Trophoblast cell (in vitro differentiated cells and primary cell): ENCODE data around the gene NCAN.

Source experiments
- DNase-seq, 2 donors: peaks; one replicate each; pipeline ENCODE4 v3.0.0-alpha.2; 2016
- H2AFZ ChIP-seq: 2 replicates; pipeline ENCODE4 v1.6.1; 2013; ENCODE audit warnings: low read length, moderate library complexity, mild to moderate bottlenecking; ENCODE audit not compliant: insufficient read depth, poor library complexity
- H2AK5ac ChIP-seq: 2 replicates; pipeline ENCODE4 v1.6.1; 2013; ENCODE audit warnings: mild to moderate bottlenecking, low read length
- H2BK120ac ChIP-seq: 2 replicates; pipeline ENCODE4 v1.6.1; 2013; ENCODE audit warnings: low read length, mild to moderate bottlenecking, moderate library complexity; ENCODE audit not compliant: insufficient read depth, poor library complexity
- H2BK12ac ChIP-seq: 2 replicates; pipeline ENCODE4 v1.6.1; 2013; ENCODE audit warnings: mild to moderate bottlenecking, low read length, moderate library complexity
- H2BK5ac ChIP-seq: 2 replicates; pipeline ENCODE4 v1.6.1; 2013; ENCODE audit warnings: low read length, low read depth, moderate library complexity, mild to moderate bottlenecking; ENCODE audit not compliant: poor library complexity
- H3K14ac ChIP-seq: 2 replicates; pipeline ENCODE4 v1.6.1; 2013; ENCODE audit warnings: mild to moderate bottlenecking, low read length
- H3K18ac ChIP-seq: 2 replicates; pipeline ENCODE4 v1.6.1; 2013; ENCODE audit warnings: mild to moderate bottlenecking, low read length
- H3K23ac ChIP-seq: 2 replicates; pipeline ENCODE4 v1.6.1; 2013; ENCODE audit warnings: low read length
- H3K27ac ChIP-seq: 2 replicates; pipeline ENCODE4 v1.5.1; 2013; ENCODE audit warnings: low read depth, mild to moderate bottlenecking, inconsistent platforms, low read length, moderate library complexity
- H3K27me3 ChIP-seq: 2 replicates; pipeline ENCODE4 v1.6.1; 2013; ENCODE audit warnings: inconsistent platforms, mild to moderate bottlenecking, low read length, moderate library complexity; ENCODE audit not compliant: insufficient read depth
- H3K36me3 ChIP-seq, 2 experiments: 1 replicate in 1 of 2; 2 replicates in 1 of 2; pipeline ENCODE4 v1.6.1; 2013; ENCODE audit warnings: low read length in 2 of 2, mild to moderate bottlenecking in 2 of 2, moderate library complexity in 1 of 2; ENCODE audit not compliant: insufficient read depth in 2 of 2, control insufficient read depth in 1 of 2
- H3K4ac ChIP-seq: 2 replicates; pipeline ENCODE4 v1.6.1; 2013; ENCODE audit warnings: low read depth, mild to moderate bottlenecking, low read length, moderate library complexity
- H3K4me1 ChIP-seq, 2 experiments: 1 replicate in 1 of 2; 2 replicates in 1 of 2; pipeline ENCODE4 v1.6.1; 2013; ENCODE audit warnings: low read length in 2 of 2, mild to moderate bottlenecking in 2 of 2, moderate library complexity in 1 of 2; ENCODE audit not compliant: insufficient read depth in 2 of 2, control insufficient read depth in 1 of 2
- H3K4me2 ChIP-seq: 2 replicates; pipeline ENCODE4 v1.6.1; 2013; ENCODE audit warnings: inconsistent platforms, mild to moderate bottlenecking, low read length, moderate library complexity
- H3K4me3 ChIP-seq: 2 replicates; pipeline ENCODE4 v1.5.1; 2013; ENCODE audit warnings: mild to moderate bottlenecking, low read depth, low read length, inconsistent platforms
- H3K79me1 ChIP-seq: one replicate; pipeline ENCODE4 v1.6.1; 2013; ENCODE audit warnings: low read length
- H3K79me2 ChIP-seq: 2 replicates; pipeline ENCODE4 v1.6.1; 2013; ENCODE audit warnings: low read length, mild to moderate bottlenecking; ENCODE audit not compliant: control insufficient read depth, insufficient read depth, poor library complexity
- H3K9ac ChIP-seq: 2 replicates; pipeline ENCODE4 v1.6.1; 2013; ENCODE audit warnings: mild to moderate bottlenecking, low read length
- H3K9me3 ChIP-seq: 2 replicates; pipeline ENCODE4 v1.6.1; 2013; ENCODE audit warnings: low read depth, mild to moderate bottlenecking, control low read depth, inconsistent platforms, low read length; ENCODE audit not compliant: insufficient read depth
- H4K12ac ChIP-seq: 2 replicates; pipeline ENCODE4 v1.6.1; 2013; ENCODE audit warnings: low read depth, mild to moderate bottlenecking, low read length, moderate library complexity
- H4K8ac ChIP-seq: 2 replicates; pipeline ENCODE4 v1.6.1; 2013; ENCODE audit warnings: low read depth, mild to moderate bottlenecking, low read length, moderate library complexity
- H4K91ac ChIP-seq: one replicate; pipeline ENCODE4 v1.6.1; 2013; ENCODE audit warnings: low read depth, mild to moderate bottlenecking, low read length, moderate library complexity
- WGBS: extraction: QIAGEN DNeasy Blood & Tissue Kit; methylation state at CpG from one replicate; pipeline ENCODE4 v1.1.7; 2013; ENCODE audit warnings: missing lambda C conversion rate; ENCODE audit not compliant: insufficient read length, insufficient coverage; ENCODE audit errors: extremely low coverage; 5-methylcytosine and 5-hydroxymethylcytosine counted together

NCAN gene

DNA sequence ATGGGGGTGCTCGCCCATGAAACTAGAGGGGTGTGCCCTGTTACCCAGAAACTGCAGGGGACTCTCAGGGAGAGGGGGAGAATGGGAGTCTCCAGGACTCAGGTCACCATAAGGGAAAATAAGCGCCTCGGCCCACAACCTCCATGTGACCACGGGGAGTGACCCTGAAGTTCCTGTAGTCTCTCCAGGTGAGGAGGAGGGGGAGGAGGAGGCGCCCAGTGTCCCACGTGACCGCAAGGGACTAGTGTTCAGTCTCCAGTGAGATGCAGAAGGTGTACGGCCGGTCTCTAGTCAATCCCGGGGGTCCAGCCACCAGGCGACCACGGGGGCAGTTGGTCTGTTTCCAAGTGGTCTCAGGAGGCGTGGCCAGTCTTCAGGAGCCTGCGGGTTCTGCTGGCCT lies 45.4 kb downstream of the NCAN start:
- peaks cover 7% of the 10 kb centered on the region for H3K9me3 ChIP-seq
- H2AFZ ChIP-seq: no peak overlapping the region
- H3K4me3 ChIP-seq: no peak overlapping the region
- peaks cover 3 to 4% of the 10 kb centered on the region in 2 experiments for H3K4me1 ChIP-seq
- no peak overlapping the region for H2BK12ac ChIP-seq
- no peak overlapping the region for H2BK5ac ChIP-seq
- no peak overlapping the region for H4K8ac ChIP-seq
- H3K9ac ChIP-seq: no peak overlapping the region
- peaks cover 16% of the 10 kb centered on the region for H3K27me3 ChIP-seq
- H3K18ac ChIP-seq: no peak overlapping the region
- no peak overlapping the region for H2AK5ac ChIP-seq
- no peak for DNase-seq
- no peak overlapping the region for H3K4me2 ChIP-seq
- no peak overlapping the region for H4K12ac ChIP-seq
- no peak overlapping the region for H2BK120ac ChIP-seq
- H3K27ac ChIP-seq: no peak overlapping the region
- no peak overlapping the region for H3K14ac ChIP-seq
- WGBS: no CpG with 5 or more reads among the region's 14 CpGs
- no peak overlapping the region for H4K91ac ChIP-seq
- no peaks in the 10 kb centered on the region for H3K36me3 ChIP-seq
- H3K23ac ChIP-seq: no peak overlapping the region
- H3K79me1 ChIP-seq: no peaks in the 10 kb centered on the region
- H3K79me2 ChIP-seq: no peaks in the 10 kb centered on the region
- no peak overlapping the region for H3K4ac ChIP-seq

DNA sequence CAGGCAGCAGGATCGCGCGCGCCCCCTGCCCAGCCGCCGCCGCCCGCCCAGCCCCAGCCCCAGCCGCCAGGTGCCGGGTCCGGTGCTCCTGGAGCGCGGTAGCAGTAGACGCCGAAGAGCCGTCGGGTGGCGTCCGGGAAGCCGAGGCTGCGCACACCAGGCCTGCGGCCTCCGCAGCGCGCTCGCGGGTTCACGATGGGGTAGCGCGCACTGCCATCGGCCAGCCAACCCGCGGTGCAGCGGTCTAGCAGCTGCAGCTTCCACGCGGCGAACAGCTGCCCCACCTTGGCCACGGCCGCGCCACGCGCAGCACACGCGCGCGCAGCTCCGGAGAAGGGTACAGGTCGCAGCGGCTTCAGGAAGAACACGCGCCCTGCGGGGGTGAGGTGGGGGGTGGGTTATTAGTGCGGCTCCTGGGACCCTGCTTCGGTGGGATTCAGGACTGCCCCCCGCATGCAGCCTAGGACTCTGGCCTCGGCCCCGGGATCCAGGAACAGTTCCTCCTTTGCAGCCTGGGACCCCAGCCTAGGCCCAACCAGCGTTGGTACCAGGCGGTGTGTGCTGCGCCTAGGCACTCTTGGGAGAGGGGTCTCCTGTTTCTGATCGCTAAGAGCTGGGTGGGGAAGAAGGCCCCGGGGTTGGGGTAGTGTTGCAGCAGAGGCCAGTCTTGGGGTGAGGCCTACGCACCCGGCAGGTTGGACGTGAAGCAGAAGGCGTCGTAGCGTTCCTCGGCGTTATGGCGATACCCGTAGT lies 46.3 kb downstream of the NCAN start:
- H3K4me3 ChIP-seq: no peak overlapping the region
- no peaks in the 10 kb centered on the region for H3K36me3 ChIP-seq

DNA sequence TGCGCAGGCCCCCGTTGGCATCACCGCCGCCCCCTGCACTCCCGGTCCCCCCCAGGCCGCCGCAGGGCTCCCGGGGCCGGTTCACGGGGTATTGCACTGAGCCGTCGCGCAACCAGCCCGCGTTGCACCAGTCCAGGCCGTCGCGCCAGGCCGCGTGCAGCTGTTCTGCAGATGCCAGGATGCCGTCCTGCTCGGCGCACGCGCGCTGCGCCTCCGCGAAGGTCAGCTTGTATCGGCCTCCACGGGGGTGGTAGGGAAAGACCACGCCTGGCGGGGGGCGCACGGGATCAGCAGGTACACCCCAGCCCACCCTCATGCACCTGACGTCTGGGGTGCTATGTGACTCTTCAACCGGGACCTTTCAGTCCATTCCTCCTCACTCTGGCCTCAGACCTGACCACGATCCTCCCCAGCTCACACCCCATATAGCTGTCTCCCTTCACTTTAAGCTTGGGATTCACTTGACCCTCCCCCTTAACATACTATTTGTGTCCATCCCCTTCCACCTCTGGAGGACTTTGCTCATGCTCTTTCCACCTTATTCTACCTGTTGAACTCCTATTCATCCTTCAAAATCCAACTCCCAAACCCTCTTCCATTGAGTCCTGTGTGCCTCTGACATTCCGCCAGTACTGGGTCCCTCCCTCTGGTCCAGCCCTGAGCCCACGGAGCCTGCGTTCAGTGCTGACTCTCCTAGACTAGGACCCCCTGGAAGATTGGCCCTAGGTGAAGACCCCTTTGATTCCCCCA lies 47.0 kb downstream of the NCAN start:
- no peak overlapping the region for H2AFZ ChIP-seq
- peaks cover 29% of the 10 kb centered on the region for H3K27me3 ChIP-seq
- H3K9me3 ChIP-seq: peaks cover 7% of the 10 kb centered on the region
- H3K4me2 ChIP-seq: no peak overlapping the region
- H3K79me1 ChIP-seq: no peaks in the 10 kb centered on the region
- WGBS: no CpG with 5 or more reads among the region's 41 CpGs
- no peak overlapping the region for H2BK12ac ChIP-seq
- H3K36me3 ChIP-seq: no peaks in the 10 kb centered on the region
- no peak overlapping the region for H3K9ac ChIP-seq
- H4K91ac ChIP-seq: no peak overlapping the region
- H3K23ac ChIP-seq: no peak overlapping the region
- H3K4ac ChIP-seq: no peak overlapping the region
- H3K18ac ChIP-seq: no peak overlapping the region
- no peak overlapping the region for H4K8ac ChIP-seq
- no peak overlapping the region for H2AK5ac ChIP-seq
- no peak overlapping the region for H3K14ac ChIP-seq
- no peak for DNase-seq
- no peak overlapping the region for H2BK5ac ChIP-seq
- H3K4me3 ChIP-seq: no peak overlapping the region
- H4K12ac ChIP-seq: no peak overlapping the region
- no peaks in the 10 kb centered on the region for H3K79me2 ChIP-seq
- peaks cover 3 to 4% of the 10 kb centered on the region in 2 experiments for H3K4me1 ChIP-seq
- H3K27ac ChIP-seq: no peak overlapping the region
- no peak overlapping the region for H2BK120ac ChIP-seq

More for the DNA sequence above, 46.3 kb downstream of the NCAN start:
- DNase-seq: no peak
- Histone ChIP-seq H2BK120ac (no peak overlapping the region), H3K4ac (no peak overlapping the region), H3K4me2 (no peak overlapping the region), H2AK5ac (no peak overlapping the region), H2AFZ (no peak overlapping the region), H4K12ac (no peak overlapping the region), H2BK5ac (no peak overlapping the region), H3K4me1 (peaks cover 3 to 4% of the 10 kb centered on the region in 2 experiments), H3K79me1 (no peaks in the 10 kb centered on the region), H3K79me2 (no peaks in the 10 kb centered on the region), H3K9me3 (peaks cover 7% of the 10 kb centered on the region), H3K27me3 (peaks cover 24% of the 10 kb centered on the region), H3K18ac (no peak overlapping the region), H3K23ac (no peak overlapping the region), H4K8ac (no peak overlapping the region), H2BK12ac (no peak overlapping the region), H3K14ac (no peak overlapping the region), H3K9ac (no peak overlapping the region), H3K27ac (no peak overlapping the region), H4K91ac (no peak overlapping the region)
- WGBS: no CpG with 5 or more reads among the region's 72 CpGs

DNA sequence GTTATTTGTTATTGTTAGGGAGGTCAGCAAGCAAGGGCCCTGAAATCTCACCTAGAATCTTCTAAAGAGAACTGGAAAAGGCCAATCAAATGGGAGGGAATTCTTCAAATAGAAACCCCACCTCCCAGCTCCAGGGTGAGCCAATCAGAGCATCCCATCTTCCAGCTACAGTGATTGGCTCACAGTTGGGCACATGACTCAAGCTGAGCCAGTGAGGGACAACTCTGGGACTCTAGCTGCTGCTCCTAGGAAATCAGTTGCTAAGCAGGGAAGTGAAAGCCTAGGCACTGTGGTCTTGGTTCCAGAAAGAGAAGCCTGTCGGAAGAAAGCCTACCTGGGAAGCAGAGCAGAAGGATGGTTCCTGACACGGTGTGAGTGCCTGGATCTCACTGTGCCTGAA lies 48.0 kb downstream of the NCAN start:
- Histone ChIP-seq H3K27ac (no peak overlapping the region), H2AFZ (no peak overlapping the region), H3K4me2 (no peak overlapping the region), H3K9me3 (peaks cover 9% of the 10 kb centered on the region), H3K79me1 (no peaks in the 10 kb centered on the region), H3K9ac (no peak overlapping the region), H2BK12ac (no peak overlapping the region), H2AK5ac (no peak overlapping the region), H3K79me2 (no peaks in the 10 kb centered on the region), H4K8ac (no peak overlapping the region), H3K4me1 (peaks cover 3 to 4% of the 10 kb centered on the region in 2 experiments), H3K4me3 (no peak overlapping the region), H2BK120ac (no peak overlapping the region), H3K23ac (no peak overlapping the region), H4K12ac (no peak overlapping the region), H3K36me3 (no peaks in the 10 kb centered on the region), H3K4ac (no peak overlapping the region), H3K14ac (no peak overlapping the region), H3K18ac (no peak overlapping the region), H3K27me3 (peaks cover 29% of the 10 kb centered on the region), H2BK5ac (no peak overlapping the region), H4K91ac (no peak overlapping the region)
- no peak for DNase-seq
- WGBS: no CpG with 5 or more reads among the region's 2 CpGs
